ENCODE results near the gene SOX6.

Gene SOX6

DNA sequence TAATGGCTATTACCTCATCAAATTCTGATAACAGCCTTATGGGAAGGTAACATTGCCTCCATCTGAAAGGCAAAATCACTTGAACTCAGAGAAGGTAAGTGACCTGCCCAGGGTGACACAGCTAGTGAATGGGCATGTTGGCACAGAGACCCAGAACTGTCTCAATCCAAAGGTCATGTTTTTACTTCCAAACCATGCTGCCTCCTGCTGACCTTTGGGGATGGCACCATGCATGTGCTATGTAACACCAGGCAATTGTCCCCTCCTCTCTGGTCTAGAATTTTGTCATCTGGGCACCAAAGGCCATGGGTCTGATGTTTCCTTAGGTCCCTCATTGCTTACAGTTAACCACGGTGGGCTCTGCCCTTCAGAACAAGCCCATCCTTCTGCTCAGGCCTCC lies 417.4 kb downstream of the SOX6 start:
- no peaks in the 10 kb centered on the region for H3K27me3 ChIP-seq
- H3K4me2 ChIP-seq = no peak overlapping the region
- TF ChIP-seq Cebpa-rat (IDR thresholded peaks at IDR 0.05) = no peak
- H3K9ac ChIP-seq = no peak overlapping the region
- no peaks in the 10 kb centered on the region for H3K36me3 ChIP-seq
- H4K20me1 ChIP-seq = no peaks in the 10 kb centered on the region
- H3K27ac ChIP-seq = no peak overlapping the region
- no peaks in the 10 kb centered on the region for H3K4me1 ChIP-seq
- no peak overlapping the region for H3K4me3 ChIP-seq
- H3K9me3 ChIP-seq (replicated peaks in 1 of 11) = peaks cover 8 to 34% (median 10%) of the 10 kb centered on the region in 11 experiments; a peak in 20 of 22 replicates

DNA sequence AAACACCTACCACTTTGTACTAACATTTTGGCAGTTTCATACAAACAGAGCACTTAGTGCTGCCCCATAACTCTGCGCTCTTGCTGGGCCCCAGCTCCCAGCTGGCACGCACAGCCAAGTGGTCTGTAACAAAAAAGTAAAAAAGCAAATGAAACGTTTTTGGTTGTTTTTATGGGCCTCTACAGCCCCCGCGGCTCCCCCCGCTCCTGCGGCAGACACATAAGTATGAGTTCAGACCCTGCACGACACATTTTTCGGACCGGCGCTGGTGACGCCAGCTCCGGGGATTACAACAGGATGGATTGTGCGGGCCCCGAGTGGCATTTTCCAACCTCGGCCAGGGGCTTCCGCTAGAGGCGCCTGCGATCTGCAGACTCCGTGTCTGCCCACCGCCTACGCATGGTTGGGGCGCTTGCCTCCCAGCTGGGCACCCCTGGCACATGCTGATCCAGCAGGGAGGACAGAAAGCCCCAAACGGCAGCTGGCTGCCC lies 418.2 kb downstream of the SOX6 start:
- Histone ChIP-seq H3K4me3 (no peak overlapping the region), H3K9ac (no peak overlapping the region), H4K20me1 (no peaks in the 10 kb centered on the region), H3K4me1 (no peaks in the 10 kb centered on the region), H3K27me3 (no peaks in the 10 kb centered on the region), H3K4me2 (no peak overlapping the region), H3K36me3 (no peaks in the 10 kb centered on the region), H3K9me3 (replicated peaks in 1 of 11) (peaks cover 8 to 34% (median 10%) of the 10 kb centered on the region in 11 experiments; a peak in 20 of 22 replicates), H3K27ac (no peak overlapping the region)
- no peak for TF ChIP-seq Cebpa-rat (IDR thresholded peaks at IDR 0.05)

DNA sequence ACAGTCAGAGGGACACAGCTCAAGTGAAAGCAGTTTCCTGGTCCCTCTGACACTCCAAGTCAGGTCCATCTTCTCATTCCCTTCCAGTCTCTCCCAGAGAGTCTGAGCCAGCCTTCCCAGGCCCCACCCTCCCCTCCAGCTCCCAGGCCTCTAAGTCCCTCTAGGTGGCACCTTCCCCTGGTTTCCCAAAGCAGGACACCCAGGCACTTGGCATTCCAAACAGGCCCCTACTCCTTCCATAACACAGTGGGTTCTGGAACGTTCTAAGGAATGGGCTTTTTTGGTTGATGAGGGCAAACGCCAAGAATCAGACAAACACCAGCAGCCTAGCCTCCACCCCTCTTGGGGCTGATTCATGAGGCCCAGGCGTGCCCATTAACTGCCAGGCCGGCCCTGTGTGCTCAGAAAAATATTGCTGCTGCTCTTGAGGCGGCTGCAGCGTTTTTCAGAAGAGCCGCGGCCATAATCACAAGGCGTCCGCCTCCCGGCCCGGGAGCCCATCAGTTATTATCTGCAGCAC lies 418.7 kb downstream of the SOX6 start:
- Histone ChIP-seq H3K36me3 (no peaks in the 10 kb centered on the region), H3K4me3 (no peak overlapping the region), H3K4me2 (no peak overlapping the region), H3K27me3 (no peaks in the 10 kb centered on the region), H3K9me3 (replicated peaks in 1 of 11) (peaks cover 8 to 34% (median 10%) of the 10 kb centered on the region in 11 experiments; a peak in 20 of 22 replicates), H3K9ac (no peak overlapping the region), H3K4me1 (no peaks in the 10 kb centered on the region), H4K20me1 (no peaks in the 10 kb centered on the region), H3K27ac (no peak overlapping the region)
- TF ChIP-seq Cebpa-rat (IDR thresholded peaks at IDR 0.05) = no peak

DNA sequence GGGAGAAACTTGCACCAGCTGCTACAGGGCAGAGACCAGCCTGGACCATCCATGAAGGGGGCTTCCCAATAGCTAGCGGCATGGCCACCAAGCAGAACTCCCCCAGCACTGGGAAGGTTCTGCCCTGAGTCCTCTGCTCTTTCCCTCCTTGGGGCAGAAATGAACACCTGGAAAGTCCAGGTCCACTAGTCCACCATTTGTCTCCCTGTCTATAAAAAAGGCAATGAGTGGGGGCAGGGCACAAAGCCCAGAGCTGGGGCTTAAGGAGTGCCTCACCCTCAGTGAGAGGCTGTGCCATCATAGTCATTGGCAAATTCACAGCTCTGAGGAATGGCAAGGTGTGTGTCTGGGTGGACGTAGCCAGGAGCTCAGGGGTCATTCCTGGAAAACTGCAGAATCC lies 420.3 kb downstream of the SOX6 start:
- Histone ChIP-seq H3K27me3 (no peaks in the 10 kb centered on the region), H3K4me1 (no peaks in the 10 kb centered on the region), H4K20me1 (no peaks in the 10 kb centered on the region), H3K4me3 (no peak overlapping the region), H3K36me3 (no peaks in the 10 kb centered on the region), H3K27ac (no peak overlapping the region), H3K9ac (no peak overlapping the region), H3K4me2 (no peak overlapping the region), H3K9me3 (replicated peaks in 1 of 11) (peaks cover 3 to 27% (median 5%) of the 10 kb centered on the region in 11 experiments; a peak in 18 of 22 replicates)
- TF ChIP-seq Cebpa-rat (IDR thresholded peaks at IDR 0.05) = no peak

DNA sequence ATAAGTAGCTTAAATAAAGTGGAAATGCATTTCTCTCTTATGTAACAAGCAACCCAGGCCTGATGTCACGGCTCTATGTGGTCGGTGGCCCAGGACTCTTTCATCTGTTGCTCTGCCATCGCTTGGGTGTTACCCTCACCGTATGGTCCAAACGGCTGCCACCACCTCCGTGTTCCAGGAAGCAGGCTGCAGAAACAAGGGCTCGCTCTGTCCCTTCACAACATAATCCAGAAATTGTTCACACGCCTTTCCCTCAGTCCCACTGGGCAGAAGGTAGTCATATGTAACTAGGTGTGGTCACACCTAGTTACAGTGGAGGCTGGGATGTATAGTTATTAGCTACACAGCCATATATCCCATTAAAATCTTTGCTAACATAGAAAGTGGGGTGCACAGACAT lies 421.0 kb downstream of the SOX6 start:
- Histone ChIP-seq H3K9ac (no peak overlapping the region), H3K36me3 (no peaks in the 10 kb centered on the region), H3K4me3 (no peak overlapping the region), H4K20me1 (no peaks in the 10 kb centered on the region), H3K27me3 (no peaks in the 10 kb centered on the region), H3K4me1 (no peaks in the 10 kb centered on the region), H3K27ac (no peak overlapping the region), H3K4me2 (no peak overlapping the region), H3K9me3 (replicated peaks in 1 of 11) (peaks cover 0 to 21% (median 3%) of the 10 kb centered on the region in 11 experiments; a peak in 6 of 22 replicates)
- TF ChIP-seq Cebpa-rat (IDR thresholded peaks at IDR 0.05) = no peak

DNA sequence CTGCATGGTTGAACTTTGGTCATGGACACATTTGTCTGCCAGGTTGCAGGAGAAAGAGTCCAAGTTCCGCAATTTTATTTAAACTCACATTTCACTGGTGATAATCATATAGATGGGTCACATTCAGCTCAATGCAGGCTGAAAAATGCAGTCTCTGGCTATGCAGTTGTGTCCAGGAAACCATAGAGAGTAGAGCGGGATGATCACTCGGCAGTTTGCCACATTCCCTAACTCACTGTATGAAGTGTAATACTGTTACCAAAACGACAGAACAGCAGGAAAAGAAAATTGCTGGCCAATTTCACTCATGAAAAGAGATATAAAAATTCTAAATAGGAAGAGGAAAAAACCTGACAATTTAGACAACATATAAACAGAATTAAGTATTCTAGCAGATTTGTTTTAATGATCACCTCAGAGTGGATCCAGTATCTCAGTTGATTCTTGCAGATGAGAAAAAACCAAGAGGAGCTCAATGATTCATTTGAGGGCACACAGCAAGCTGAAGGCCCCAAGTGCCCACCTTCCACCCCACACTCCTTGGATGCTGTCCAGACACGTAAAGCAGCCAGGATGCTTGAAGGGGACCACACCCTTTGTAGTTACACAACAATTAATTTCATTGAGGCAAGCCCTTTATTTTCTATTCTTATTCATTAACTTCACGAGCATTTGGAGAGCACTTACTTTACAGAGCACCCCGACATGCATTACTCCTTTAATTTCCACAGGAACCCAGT lies 422.3 kb downstream of the SOX6 start:
- no peak overlapping the region for H3K4me2 ChIP-seq
- H3K4me3 ChIP-seq = no peak overlapping the region
- no peaks in the 10 kb centered on the region for H4K20me1 ChIP-seq
- TF ChIP-seq Cebpa-rat (IDR thresholded peaks at IDR 0.05) = no peak
- H3K27ac ChIP-seq = no peak overlapping the region
- no peaks in the 10 kb centered on the region for H3K4me1 ChIP-seq
- peaks cover 0 to 14% (median 0%) of the 10 kb centered on the region in 11 experiments; a peak in 6 of 22 replicates for H3K9me3 ChIP-seq (replicated peaks in 1 of 11)
- no peaks in the 10 kb centered on the region for H3K27me3 ChIP-seq
- no peak overlapping the region for H3K9ac ChIP-seq
- H3K36me3 ChIP-seq = no peaks in the 10 kb centered on the region

DNA sequence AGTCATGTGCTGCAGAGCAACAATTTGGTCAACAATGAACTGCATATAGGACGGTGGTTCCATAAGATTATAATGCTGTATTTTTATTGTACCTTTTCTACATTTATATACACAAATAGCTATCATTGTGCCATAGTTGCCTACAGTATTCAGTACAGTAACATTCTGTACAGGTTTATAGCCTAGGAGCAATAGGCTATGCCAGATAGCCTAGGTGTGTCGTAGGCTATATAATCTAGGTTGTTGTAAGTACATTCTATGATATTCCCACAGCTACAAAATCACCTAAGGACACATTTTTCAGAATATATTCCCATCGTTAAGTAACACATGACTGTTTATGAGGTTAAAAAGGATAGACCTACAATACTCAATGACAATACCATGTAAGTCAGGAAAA lies 423.9 kb downstream of the SOX6 start:
- no peaks in the 10 kb centered on the region for H3K36me3 ChIP-seq
- H3K27me3 ChIP-seq = no peaks in the 10 kb centered on the region
- no peak overlapping the region for H3K27ac ChIP-seq
- TF ChIP-seq Cebpa-rat (IDR thresholded peaks at IDR 0.05) = no peak
- H3K9me3 ChIP-seq (replicated peaks in 1 of 11) = peaks cover 0 to 14% (median 0%) of the 10 kb centered on the region in 11 experiments; a peak in 4 of 22 replicates
- H3K4me2 ChIP-seq = no peak overlapping the region
- no peak overlapping the region for H3K4me3 ChIP-seq
- no peaks in the 10 kb centered on the region for H3K4me1 ChIP-seq
- no peaks in the 10 kb centered on the region for H4K20me1 ChIP-seq
- H3K9ac ChIP-seq = no peak overlapping the region

DNA sequence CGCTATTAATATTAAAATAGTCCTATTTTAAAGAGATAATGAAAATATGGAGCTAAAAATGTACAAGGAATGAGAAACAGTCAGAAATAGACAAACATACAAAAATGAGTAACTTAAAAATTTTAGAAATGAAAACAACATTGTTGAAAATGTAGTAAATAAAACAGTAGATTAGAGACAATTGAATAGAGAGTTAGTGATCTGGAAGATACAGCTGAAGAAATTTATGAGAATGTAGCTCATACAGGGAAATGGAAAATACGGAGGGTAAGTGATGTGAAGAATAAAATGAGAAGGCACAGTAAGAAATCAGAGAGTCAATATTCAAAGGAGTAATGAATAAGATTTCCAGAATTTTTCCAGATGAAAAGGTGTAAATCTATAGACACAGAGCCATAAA lies 424.8 kb downstream of the SOX6 start:
- H3K4me3 ChIP-seq = no peak overlapping the region
- H3K9ac ChIP-seq = no peak overlapping the region
- H3K27ac ChIP-seq = no peak overlapping the region
- no peak for TF ChIP-seq Cebpa-rat (IDR thresholded peaks at IDR 0.05)
- H4K20me1 ChIP-seq = no peaks in the 10 kb centered on the region
- H3K4me2 ChIP-seq = no peak overlapping the region
- no peaks in the 10 kb centered on the region for H3K27me3 ChIP-seq
- no peaks in the 10 kb centered on the region for H3K36me3 ChIP-seq
- no peaks in the 10 kb centered on the region for H3K4me1 ChIP-seq
- peaks cover 0 to 14% (median 0%) of the 10 kb centered on the region in 11 experiments; a peak in 4 of 22 replicates for H3K9me3 ChIP-seq (replicated peaks in 1 of 11)

DNA sequence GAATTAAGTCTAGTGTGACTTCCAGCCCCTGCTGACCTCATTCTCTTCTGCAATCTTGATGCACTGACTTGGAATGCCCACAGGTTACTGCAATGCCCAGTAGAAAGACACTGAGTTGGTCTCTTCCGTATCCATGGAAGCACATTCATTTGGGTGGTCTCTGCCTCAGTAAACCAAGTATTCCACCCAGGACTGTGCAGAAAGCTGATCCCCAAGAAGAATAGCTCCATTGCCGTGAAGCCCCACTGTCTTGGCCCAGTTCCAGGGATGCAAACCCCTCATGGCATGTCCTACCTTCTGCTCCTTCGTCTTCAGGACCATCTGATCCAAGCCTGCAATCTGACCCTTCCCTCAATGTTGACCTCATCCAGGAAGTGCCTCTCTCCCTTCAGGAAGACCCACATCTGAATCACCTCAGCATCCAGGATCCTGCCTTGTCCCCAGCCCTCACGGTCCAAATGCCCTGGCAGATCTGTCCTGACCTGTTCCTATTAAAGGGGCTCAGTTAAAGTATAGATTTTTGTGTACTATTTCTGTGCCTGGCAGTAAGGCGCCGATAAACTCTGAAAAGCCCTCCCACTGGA lies 425.8 kb downstream of the SOX6 start:
- H4K20me1 ChIP-seq = no peaks in the 10 kb centered on the region
- no peaks in the 10 kb centered on the region for H3K27me3 ChIP-seq
- H3K27ac ChIP-seq = no peak overlapping the region
- H3K4me2 ChIP-seq = no peak overlapping the region
- no peak overlapping the region for H3K9ac ChIP-seq
- peaks cover 0 to 14% (median 0%) of the 10 kb centered on the region in 11 experiments; a peak in 4 of 22 replicates for H3K9me3 ChIP-seq (replicated peaks in 1 of 11)
- no peak for TF ChIP-seq Cebpa-rat (IDR thresholded peaks at IDR 0.05)
- no peaks in the 10 kb centered on the region for H3K4me1 ChIP-seq
- H3K36me3 ChIP-seq = no peaks in the 10 kb centered on the region
- H3K4me3 ChIP-seq = no peak overlapping the region

Data from BLaER1 treated with 17β-estradiol and CSF1 and Interleukin-3, amounts not matched to agents 10 nM and 100 nM (cell line).